Limb (tissue), 2 donors: Measurements from ENCODE around the gene VANGL2.
A peak's percentile ranks its signal among the peaks of the same experiment; 100 is the strongest.

Experiments
- DNase-seq, 2 donors: peaks; one replicate each; pipeline ENCODE4 v3.0.0-alpha.2; 2016; ENCODE audit errors: extremely low spot score in 2 of 2

Gene VANGL2

DNA sequence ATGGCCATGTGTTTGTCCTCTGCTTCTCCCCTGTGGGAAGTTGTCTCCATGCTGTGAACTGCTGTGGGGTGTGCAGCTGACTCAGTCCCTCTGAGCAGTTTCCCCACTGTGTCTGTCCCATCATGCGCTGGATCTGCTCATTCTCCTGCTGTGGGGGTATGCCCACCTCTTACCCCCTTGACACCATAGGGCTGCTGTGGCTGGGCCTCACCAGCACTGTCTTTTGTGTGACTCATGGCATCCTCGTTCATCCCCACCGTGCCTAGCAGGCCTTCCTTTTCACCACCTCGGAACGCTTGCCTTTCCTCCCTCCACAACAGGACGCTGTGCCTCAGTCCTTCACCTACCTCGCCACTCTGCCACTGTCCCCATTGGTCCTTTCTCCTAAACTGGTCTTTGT lies 27.3 kb downstream of the VANGL2 start:
- no peak for DNase-seq

DNA sequence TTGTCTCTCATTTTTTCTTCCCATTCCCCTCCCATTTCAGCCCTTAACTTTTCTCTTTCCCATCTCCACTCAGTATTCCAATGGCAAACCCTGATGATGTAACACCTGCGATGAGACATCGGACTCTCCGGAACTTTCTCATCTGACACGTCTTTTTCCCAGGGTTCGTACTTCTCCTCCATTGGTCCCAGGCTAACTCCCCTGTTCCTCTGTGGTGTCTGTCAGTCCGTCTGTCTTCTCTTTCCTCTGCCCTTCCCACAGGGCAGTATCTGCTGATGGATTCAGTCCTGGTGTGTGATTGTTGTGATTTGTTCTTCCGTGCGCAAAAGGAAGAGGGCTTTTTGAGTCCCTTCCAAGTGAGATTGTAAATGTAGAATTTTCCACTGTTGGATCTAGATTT lies 27.7 kb downstream of the VANGL2 start:
- no peak for DNase-seq

DNA sequence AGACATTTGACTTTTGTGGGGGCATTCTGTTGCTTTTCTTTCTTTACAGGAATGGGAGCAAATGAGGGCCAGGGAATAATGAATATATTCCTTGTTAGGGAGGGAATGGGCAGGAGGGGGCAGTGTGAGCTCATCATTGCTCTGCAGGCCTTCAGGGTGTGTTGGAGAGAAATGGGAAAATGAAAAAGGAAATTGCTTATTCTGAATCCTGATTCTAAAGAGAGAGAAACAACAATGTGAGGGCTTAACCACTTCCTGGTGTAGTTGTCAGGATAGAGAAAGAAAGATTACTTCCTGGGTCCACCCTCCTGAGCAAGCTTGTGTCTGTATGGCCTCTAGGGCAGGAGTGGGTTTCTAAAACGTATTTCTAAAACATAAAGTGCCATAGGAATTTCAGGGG lies 28.3 kb downstream of the VANGL2 start:
- DNase-seq = peak in 1 of 2 donors; percentile 43

DNA sequence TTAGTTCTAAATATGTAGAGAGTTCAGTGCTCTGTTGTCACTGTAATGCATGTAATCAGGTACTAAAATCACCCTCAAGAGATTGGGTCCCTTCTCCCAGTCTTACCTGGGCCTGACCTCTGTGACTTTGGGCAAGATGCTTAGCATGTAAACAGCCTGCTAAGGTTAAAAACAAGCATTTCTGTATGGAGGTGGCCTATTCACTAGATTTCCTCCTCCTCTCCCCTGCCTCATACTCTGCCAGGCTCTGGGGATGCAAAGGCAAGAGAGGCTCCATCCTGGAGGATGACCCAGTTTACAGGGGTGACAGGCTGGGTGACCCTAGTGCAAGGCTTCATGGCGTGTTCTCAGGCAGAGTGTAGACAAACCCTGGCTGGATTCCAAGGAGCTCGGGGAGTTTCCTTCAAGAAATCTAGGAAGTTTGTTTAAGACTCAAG lies 28.8 kb downstream of the VANGL2 start:
- no peak for DNase-seq

DNA sequence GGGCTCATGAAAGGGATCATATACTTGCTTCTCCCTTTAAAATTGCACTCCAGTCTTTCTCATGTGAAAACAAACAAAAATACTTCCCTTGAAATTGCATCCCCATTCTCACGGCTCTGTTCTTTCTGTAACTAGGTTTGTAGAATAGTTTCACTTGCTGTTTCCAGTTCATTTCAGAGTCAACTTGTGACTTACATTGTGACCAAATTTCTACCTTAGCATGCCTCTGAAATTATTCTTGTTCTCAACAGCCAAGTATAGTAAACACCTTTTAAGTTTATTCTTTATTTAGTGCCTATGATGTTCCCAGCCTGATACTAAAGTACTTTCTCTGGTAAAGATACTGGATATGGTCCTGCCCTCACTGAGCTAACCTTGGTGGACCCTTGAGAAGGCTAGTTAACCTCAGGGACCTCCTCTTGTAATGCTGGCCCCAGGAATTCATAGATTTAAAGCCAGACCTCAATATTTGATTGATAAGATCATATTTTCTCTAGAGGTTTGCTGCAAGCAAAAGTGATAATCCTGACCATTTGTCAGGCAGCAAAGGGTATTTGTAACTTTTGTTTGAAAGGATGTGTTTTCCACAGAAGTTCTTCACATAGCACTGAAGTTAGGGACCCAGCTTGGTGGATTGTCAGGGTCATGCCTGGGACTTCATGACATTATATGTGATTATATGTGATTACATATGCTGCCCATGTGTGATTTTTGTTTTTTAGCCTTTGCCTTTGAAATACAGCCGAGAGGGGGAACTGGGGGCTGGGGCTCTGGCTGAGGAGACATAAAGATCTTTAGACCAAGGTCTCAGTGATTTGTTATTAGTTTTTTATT lies 29.6 kb downstream of the VANGL2 start:
- no peak for DNase-seq

DNA sequence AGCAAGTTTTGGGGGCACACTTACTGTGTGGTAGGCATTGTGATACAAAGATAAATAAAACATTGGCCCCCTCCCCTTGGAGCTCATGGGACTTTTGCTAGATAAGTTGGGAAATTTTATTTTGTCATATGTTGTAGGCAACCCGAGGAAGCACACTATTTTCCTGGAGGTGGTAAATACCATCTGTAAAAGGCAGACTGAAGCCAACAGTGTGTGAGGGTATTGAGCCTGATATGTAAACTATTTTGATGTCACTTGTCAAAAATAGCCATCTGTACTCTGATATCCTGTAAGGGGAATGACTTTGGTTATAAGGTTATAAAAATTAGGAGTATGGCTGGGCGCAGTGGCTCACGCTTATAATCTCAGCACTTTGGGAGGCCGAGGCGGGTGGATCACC lies 30.6 kb downstream of the VANGL2 start:
- no peak for DNase-seq

DNA sequence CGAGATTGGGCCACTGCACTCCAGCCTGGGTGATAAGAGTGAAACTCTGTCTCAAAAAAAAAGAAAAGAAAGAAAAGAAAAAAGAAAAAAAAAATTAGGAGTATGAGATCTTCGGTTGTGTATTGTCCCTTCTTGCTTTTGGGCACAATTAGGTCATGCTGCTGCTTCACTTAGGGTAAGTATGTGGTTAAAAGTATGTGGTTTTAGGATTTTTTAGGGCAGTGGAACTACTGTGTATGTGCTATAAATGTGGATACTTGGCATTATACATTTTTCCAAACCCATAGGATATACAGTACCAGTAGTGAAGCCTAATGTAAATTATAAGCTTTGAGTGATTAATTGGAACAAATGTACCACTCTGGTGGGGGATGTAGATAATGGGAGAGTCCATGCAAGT lies 31.2 kb downstream of the VANGL2 start:
- no peak for DNase-seq

DNA sequence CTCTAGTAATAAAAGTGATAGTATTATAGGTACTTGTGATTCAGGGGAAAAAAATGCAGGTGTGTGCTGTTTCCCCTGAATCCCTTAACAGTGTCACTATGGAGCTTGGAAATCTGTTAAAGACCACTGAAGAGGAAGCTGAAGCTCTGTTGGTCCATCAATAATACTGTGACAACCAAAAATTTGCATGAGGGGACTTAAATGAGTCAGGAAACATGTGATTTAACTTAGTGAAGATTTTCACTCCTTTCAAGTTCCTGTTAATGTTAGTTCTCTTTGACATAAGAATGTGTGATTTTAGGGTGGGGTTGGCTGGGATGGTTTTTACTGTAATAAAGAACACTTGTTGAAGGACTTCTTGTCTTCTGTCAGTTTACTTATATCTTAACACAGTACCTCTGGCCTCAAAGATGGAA lies 32.0 kb downstream of the VANGL2 start:
- no peak for DNase-seq

DNA sequence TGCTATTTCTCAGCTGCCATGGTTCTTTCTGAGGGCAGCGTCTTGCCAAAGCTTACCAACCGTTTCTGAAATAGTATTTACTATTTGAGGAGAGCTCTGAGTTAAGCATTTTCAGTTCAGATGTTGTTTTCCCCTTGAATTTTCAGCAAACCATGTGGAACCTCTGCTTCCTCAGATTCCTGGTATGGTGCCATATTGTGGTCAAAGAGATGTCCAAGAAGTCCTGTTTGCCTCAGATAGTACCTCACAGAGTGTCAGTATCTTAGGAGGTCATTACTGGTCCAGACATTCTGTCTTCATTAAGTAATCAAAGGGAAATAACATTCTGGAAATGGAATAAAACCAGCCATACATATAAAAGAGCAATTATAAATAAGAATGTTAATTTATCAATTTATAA lies 36.6 kb downstream of the VANGL2 start:
- DNase-seq = no peak

DNA sequence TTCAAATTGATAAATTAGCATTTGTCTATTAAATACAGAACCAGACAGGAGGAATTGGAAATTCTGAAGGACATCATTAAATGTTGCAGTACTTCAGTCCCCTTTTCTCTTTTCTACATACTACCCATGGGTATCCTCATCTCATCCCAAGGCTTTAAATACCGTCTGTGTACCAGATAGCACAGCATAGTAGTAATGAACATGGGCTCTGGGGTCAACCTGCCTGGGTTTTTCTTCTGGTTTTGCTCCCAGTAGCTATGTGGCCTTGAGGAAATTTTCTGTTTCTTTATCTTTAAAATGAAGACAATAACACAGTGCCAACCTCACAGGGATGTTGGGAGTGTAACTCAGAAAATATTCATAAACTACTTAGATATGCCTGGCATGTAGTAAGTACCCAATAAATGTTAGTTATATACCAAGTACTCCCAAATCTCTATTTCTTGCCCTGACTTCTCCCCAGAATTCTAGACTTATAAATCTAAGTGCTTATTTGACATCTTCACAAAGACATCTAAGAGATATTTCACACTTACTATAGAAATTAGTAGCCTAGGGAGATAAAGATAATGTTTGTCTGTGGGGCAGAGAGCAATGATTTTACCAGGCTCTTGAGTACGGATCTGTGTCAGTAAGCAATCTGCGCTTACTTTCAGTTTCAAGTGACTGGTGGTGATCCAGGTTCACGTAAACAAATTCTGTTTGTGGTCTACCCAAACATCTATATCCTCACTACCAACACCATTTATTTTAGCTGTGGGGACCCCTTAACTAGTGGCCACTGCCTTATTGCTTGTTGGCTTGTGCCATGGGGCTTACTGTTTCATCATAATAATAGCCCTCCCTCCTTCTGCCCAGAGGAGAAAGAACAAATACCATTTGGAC lies 37.3 kb downstream of the VANGL2 start:
- DNase-seq = no peak

DNA sequence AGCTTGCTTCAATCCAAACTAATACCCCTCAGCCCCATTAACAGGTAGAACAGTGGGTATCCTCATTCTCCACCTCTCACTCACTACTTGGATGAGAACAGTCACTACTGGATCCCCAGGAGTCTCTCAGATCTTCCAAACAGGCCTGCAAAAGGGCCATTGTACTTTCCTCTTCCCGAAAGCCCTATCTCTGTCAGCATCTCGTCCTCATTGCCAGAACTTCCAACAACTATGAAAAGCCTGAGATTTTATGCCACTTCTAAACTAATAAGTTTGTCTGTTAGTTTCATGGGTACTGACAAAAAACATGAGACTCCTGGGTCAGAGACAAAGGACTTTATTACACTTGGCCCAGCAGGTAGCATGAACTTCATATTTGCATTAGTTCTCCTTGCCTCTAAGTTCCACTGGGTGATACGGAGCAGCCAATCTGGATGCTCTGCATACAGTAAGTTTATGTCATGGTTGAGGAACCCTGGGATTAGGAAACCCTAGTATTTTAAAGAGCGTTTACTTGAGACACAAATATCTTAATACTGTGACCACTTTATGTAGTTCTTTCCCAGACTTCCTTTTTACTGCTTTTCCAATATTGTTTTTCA lies 38.1 kb downstream of the VANGL2 start:
- DNase-seq = no peak

DNA sequence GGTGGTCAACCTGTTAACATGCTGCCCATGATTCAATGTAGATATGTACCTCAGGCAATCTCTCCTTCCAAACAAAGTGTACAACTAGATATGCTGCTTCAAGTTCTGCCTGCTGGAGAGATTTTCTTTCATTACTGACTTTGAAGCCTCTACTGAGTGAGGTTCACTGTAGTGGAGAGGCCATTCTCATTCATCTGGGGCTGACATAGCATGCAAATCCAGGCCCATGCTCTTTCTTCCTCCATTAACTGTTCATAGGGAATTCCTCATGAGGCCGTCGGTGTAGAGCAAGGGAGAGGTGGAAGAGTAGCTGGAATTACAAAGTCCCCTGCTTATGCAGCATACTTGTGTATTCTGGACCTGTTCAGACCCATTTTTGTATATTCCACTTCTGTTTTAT lies 38.6 kb downstream of the VANGL2 start:
- DNase-seq = no peak

DNA sequence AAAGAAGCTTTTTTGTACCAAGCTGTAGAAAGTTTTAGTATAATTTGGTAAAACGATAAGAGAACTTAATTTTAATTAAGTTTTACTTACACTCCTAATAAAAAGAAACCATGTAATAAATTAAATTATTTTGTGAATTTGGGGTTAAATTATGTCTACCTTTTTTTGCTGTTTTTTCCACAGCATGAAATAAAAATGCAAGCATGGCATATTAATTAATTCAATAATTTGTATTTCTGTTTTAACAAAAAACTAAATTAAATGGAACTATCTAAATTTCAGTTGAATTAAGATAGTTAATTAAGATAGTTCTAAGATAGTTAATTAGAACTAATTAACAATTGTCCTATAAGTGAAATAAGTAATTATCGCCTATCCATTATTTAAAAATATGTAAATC lies 39.4 kb downstream of the VANGL2 start:
- no peak for DNase-seq

DNA sequence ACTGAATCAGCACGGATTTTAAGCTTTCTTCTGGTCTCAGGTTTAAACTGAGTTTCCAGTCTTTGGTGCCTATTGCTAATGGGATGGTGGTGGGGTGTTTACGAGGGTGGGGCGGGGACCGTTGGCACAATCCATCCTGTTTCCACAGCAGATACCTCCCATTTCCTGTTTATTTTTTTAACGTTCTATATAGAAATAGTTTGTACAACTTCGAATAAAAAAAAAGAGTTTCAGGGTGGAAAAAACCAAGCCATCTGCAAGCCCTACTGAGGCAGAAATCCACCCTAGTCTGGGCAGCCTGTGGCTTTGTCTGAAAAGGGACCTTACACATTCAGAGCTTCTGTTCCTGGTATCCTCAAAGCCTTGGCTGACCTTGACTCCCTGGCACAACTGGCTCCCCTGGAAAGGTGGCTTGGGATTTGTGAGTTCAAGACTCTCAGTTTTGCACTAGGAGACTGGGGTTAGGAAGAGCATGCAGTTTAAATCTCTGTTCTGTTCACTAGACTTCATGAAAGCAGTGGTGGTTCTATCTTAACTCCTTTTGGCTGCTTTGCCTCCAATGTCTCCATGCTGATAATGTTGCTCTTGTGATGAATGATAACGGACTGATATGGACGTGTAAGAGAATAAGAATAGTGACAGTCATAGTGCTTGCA lies 46.7 kb downstream of the VANGL2 start:
- DNase-seq = no peak

DNA sequence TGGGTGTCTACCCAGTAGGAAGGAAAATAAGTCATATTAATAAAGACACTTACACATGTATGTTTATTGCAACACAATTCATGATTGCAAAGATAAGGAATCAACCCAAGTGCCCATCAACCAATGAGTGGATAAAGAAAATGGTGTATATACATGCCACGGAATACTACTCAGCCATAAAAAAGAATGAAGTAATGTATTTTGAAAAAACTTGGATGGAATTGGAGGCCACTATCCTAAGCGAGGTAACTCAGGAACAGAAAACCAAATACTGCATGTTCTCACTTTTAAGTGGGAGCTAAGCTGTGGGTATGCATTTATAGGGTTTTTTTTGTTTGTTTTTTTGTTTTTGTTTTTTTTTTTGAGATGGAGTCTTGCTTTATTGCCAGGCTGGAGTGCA lies 49.1 kb downstream of the VANGL2 start:
- DNase-seq = no peak

DNA sequence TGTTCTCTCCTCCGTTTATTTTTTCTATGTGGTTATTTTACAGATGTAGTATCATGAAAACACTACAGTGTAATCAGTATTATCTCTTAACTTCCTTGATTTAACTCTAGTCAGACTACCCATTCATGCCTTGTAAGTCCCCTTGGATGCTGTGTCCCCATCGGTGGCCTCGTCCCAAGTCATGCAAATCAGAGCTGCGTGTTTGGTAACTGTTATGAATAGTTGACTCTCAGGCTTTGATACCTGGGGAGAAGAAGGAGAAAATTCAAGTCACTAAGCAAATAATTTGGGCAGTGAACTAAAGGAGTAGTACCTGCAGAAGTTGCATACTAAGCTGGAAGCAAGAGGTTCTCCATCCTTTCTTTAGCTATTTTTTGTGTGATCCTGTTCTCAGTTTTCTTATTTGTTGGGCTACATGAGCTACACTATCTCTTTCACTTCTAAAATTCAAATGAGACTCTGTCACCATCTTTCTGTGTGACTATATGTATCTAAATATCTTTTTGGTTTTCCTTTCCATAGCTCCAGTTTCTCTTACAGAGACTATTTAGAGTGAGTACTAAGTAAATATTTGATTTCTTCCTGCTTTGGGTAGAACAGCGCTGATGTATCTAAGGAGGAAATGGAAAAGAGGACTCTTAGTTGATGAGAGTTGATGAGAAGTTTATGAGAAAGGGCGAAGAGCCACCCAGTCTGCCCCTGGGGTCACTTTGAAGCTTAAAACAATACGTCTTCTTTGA lies 50.9 kb downstream of the VANGL2 start:
- DNase-seq = no peak

DNA sequence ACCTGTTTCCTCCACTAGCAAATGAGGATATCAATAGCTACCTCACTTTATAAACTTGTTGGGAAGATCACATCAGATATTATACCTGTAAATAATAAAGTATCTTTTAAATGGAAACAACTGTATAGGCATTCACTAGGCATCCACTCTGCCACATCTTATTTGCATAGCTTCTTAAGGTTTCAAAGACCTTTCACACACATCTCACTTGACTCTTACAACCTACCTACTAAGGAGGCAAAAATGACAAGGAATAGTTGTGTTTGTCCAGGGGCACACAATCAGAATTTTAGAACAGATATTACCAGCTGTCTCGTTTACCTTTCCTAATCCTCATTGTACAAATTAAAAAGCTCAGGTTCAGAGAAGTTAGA lies 51.5 kb downstream of the VANGL2 start:
- no peak for DNase-seq

DNA sequence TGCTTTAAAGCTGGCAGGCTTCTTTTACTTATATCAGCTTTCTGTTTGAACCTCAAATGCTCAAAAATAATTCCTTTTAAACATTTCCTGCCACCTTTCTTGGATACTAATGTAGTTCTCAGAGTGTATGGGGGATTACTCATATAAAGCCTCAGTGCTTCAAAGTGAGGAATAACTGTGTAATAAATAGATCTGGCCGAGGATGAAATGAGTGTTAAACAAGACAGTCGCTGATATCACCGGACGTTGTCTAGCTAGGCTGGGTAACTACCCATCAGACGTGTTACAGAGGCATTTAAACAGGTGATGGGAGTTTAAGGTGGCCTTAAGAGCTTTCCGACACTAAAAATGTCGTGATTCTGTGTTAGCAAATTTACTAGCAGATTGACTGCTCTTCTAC lies 53.1 kb downstream of the VANGL2 start:
- no peak for DNase-seq

DNA sequence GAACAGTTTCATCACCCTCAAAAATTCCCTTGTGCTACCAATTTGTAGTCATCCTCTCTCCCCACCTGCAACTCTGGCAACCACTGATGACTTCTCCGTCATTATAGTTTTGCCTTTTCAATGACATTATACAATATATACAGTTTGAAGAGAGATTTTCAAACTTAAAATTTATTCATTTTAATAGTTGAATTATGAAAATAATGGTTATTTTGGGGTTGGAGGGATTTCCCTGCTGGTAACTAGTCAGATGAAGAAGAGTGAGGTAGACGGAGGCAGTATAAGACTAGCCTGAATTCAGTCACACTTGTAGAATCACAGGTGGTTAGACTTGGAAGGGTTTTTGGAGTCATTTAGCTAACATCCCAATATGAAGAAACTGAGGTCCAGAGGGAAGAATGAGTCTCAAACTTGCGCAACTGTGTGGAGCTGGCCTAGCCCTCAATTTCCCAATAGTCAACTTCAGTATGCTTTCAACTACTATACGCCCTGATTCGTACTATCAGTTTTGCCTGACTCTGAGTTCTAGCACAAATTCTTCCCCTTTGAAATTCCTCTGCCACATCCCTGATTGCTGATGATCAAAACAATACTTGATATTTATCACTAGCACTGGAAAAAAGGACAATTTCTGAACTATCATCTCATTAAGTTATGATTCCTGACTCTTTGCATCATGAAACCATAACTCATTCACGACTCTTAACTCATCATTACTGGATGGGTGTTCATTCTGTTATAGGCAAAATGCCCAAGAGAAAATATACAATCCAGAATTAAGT lies 54.2 kb downstream of the VANGL2 start:
- DNase-seq = no peak

DNA sequence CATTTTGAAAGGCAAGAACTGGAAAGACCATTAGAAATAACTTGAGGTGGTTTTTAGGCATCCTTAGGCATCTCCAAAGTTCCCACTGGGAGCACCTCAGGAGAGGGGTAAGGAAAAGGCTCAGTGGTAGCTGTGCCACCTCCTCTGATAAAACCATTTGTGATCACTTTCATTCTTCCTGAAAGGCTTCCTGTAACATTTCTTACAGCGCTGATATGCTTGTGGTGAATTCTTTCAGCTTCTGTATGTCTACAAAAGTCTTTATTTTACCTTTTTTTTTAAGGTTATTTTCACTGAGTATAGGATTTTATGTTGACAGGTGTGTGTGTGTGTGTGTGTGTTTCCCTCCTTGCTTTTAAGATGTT lies 54.8 kb downstream of the VANGL2 start:
- no peak for DNase-seq
